ENCODE data around the gene EEF1AKMT3. TPM values are rescaled to one million over a fixed set of nuclear protein-coding genes. Genes with fewer than 3 reads are reported as not detected.

The EEF1AKMT3 gene
- total and polyA plus RNA-seq, 4 donors = 1.5 to 6.4 (median 2.1) TPM

DNA sequence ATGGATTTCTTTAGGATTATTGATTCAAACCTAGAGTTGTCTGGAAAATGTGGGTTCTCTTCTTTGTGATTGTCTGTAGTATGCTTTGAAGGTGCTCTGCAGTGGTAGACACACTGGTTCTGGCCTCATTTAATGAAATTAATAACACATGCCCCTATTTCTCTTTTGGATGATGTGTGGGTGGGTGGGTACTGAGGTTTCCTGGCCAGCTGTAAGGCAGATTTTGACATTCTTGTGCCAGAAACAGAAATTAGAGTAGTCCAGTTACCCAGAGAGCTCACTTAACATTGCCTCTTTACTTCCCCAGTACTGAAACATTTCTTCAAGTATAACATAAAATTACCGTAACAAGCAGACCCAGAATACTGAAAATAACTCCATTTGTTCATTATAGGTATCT, 24.6 kb downstream of the EEF1AKMT3 start:
- H3K4me1 ChIP-seq (ENCODE audit: control insufficient read depth in 4 of 4, insufficient read depth in 4 of 4, low read length in 3 of 4) = no peaks in the 10 kb centered on the region
- 96% methylated on average over 1 of the region's 1 CpG for WGBS
- H3K36me3 ChIP-seq (ENCODE audit: control insufficient read depth in 4 of 4, insufficient read depth in 3 of 4, low read depth in 1 of 4, low read length in 3 of 4) = peaks cover 8 to 70% (median 44%) of the 10 kb centered on the region in 4 donors
- DNase-seq (ENCODE audit: low spot score) = no peak
- no peak overlapping the region for H3K27ac ChIP-seq (ENCODE audit: low read depth in 1 of 2, low read length in 2 of 2)
- H3K9me3 ChIP-seq (ENCODE audit: control insufficient read depth in 4 of 4, low read length in 3 of 4) = no peaks in the 10 kb centered on the region
- H3K9ac ChIP-seq (ENCODE audit: low read depth in 1 of 2, low read length in 2 of 2) = no peak overlapping the region
- H3K27me3 ChIP-seq (ENCODE audit: control insufficient read depth in 4 of 4, insufficient read depth in 4 of 4, low read length in 3 of 4) = no peaks in the 10 kb centered on the region
- H3K4me3 ChIP-seq (ENCODE audit: low read depth in 1 of 3, low read length in 3 of 3) = no peak overlapping the region
- TF ChIP-seq, protein P1, sequence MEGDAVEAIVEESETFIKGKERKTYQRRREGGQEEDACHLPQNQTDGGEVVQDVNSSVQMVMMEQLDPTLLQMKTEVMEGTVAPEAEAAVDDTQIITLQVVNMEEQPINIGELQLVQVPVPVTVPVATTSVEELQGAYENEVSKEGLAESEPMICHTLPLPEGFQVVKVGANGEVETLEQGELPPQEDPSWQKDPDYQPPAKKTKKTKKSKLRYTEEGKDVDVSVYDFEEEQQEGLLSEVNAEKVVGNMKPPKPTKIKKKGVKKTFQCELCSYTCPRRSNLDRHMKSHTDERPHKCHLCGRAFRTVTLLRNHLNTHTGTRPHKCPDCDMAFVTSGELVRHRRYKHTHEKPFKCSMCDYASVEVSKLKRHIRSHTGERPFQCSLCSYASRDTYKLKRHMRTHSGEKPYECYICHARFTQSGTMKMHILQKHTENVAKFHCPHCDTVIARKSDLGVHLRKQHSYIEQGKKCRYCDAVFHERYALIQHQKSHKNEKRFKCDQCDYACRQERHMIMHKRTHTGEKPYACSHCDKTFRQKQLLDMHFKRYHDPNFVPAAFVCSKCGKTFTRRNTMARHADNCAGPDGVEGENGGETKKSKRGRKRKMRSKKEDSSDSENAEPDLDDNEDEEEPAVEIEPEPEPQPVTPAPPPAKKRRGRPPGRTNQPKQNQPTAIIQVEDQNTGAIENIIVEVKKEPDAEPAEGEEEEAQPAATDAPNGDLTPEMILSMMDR (IDR thresholded peaks at IDR 0.05; ENCODE audit: low read depth, low read length, missing input control) = no peak
- TF ChIP-seq JUND (IDR thresholded peaks at IDR 0.05) (no peak), HNF4G (IDR thresholded peaks at IDR 0.05) (no peak)
- TF ChIP-seq, protein P2, sequence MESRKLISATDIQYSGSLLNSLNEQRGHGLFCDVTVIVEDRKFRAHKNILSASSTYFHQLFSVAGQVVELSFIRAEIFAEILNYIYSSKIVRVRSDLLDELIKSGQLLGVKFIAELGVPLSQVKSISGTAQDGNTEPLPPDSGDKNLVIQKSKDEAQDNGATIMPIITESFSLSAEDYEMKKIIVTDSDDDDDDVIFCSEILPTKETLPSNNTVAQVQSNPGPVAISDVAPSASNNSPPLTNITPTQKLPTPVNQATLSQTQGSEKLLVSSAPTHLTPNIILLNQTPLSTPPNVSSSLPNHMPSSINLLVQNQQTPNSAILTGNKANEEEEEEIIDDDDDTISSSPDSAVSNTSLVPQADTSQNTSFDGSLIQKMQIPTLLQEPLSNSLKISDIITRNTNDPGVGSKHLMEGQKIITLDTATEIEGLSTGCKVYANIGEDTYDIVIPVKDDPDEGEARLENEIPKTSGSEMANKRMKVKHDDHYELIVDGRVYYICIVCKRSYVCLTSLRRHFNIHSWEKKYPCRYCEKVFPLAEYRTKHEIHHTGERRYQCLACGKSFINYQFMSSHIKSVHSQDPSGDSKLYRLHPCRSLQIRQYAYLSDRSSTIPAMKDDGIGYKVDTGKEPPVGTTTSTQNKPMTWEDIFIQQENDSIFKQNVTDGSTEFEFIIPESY (IDR thresholded peaks at IDR 0.05) = no peak

DNA sequence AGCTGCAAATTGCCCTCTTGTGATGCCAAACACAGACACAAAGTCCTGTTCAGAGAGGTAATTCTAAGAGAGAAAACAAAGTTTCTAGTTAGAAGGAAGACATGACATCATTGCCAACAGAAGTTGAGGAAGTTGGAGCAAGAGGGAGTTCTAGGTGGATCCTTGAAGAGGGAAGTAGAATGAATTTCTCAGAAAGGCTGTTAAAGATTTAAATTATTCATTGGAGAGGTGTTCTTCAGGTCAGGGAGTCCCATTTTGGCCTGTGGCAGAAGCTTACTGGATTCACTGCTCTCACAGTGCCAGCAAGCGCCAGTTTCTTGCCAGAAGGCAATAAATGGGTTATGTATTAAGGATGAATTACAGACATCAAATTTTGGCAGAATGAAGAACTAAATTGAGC, 25.5 kb downstream of the EEF1AKMT3 start:
- no peak overlapping the region for H3K4me3 ChIP-seq (ENCODE audit: low read depth in 1 of 3, low read length in 3 of 3)

DNA sequence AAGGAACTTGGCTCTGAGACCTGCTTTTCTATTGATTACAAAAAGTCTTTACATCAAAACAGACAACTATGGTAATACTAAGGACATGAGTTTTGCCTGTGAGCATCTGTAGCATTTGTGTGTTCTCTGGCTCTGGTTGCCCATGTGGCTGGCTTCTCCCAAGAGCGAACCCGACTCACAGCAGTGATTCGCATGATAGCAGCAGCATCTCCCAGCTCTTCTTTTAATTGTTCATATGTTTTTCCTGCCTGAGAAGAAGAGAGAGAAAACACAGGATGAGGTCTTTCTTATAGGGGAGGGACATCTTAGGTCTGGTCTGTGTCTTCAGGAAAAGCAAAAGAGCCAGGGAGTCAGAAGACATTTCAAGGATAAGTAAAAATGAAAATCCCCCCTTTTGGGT, 28.6 kb downstream of the EEF1AKMT3 start:
- H3K27me3 ChIP-seq (ENCODE audit: control insufficient read depth in 4 of 4, insufficient read depth in 4 of 4, low read length in 3 of 4) = no peaks in the 10 kb centered on the region
- H3K36me3 ChIP-seq (ENCODE audit: control insufficient read depth in 4 of 4, insufficient read depth in 3 of 4, low read depth in 1 of 4, low read length in 3 of 4) = peaks cover 7 to 57% (median 38%) of the 10 kb centered on the region in 4 donors
- DNase-seq (ENCODE audit: low spot score) = no peak
- WGBS = 96% methylated on average over 3 of the region's 3 CpGs
- H3K4me1 ChIP-seq (ENCODE audit: control insufficient read depth in 4 of 4, insufficient read depth in 4 of 4, low read length in 3 of 4) = no peaks in the 10 kb centered on the region
- no peak overlapping the region for H3K9ac ChIP-seq (ENCODE audit: low read depth in 1 of 2, low read length in 2 of 2)
- H3K4me3 ChIP-seq (ENCODE audit: low read depth in 1 of 3, low read length in 3 of 3) = no peak overlapping the region
- no peak overlapping the region for H3K27ac ChIP-seq (ENCODE audit: low read depth in 1 of 2, low read length in 2 of 2)
- H3K9me3 ChIP-seq (ENCODE audit: control insufficient read depth in 4 of 4, low read length in 3 of 4) = no peaks in the 10 kb centered on the region
- TF ChIP-seq TAF1 (conservative IDR thresholded peaks at IDR 0.05) = no peak
- TF ChIP-seq EGR1 (IDR thresholded peaks at IDR 0.05; ENCODE audit: low read depth in 2 of 2) = no peak
- TF ChIP-seq, protein P2 (IDR thresholded peaks at IDR 0.05) = no peak
- TF ChIP-seq, protein P3, sequence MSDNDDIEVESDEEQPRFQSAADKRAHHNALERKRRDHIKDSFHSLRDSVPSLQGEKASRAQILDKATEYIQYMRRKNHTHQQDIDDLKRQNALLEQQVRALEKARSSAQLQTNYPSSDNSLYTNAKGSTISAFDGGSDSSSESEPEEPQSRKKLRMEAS (IDR thresholded peaks at IDR 0.05) = no peak
- TF ChIP-seq NR2F2 (IDR thresholded peaks at IDR 0.05) = no peak
- no peak for TF ChIP-seq GABPA (IDR thresholded peaks at IDR 0.05 in 1 of 2, conservative IDR thresholded peaks at IDR 0.05 in 1 of 2)
- no peak for TF ChIP-seq FOXA2 (IDR thresholded peaks at IDR 0.05)
- TF ChIP-seq YY1 (IDR thresholded peaks at IDR 0.05) = no peak
- TF ChIP-seq JUND (IDR thresholded peaks at IDR 0.05) = no peak
- TF ChIP-seq, protein P4, sequence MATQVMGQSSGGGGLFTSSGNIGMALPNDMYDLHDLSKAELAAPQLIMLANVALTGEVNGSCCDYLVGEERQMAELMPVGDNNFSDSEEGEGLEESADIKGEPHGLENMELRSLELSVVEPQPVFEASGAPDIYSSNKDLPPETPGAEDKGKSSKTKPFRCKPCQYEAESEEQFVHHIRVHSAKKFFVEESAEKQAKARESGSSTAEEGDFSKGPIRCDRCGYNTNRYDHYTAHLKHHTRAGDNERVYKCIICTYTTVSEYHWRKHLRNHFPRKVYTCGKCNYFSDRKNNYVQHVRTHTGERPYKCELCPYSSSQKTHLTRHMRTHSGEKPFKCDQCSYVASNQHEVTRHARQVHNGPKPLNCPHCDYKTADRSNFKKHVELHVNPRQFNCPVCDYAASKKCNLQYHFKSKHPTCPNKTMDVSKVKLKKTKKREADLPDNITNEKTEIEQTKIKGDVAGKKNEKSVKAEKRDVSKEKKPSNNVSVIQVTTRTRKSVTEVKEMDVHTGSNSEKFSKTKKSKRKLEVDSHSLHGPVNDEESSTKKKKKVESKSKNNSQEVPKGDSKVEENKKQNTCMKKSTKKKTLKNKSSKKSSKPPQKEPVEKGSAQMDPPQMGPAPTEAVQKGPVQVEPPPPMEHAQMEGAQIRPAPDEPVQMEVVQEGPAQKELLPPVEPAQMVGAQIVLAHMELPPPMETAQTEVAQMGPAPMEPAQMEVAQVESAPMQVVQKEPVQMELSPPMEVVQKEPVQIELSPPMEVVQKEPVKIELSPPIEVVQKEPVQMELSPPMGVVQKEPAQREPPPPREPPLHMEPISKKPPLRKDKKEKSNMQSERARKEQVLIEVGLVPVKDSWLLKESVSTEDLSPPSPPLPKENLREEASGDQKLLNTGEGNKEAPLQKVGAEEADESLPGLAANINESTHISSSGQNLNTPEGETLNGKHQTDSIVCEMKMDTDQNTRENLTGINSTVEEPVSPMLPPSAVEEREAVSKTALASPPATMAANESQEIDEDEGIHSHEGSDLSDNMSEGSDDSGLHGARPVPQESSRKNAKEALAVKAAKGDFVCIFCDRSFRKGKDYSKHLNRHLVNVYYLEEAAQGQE (IDR thresholded peaks at IDR 0.05) = no peak

More for the DNA sequence above, 25.5 kb downstream of the EEF1AKMT3 start:
- H3K27ac ChIP-seq (ENCODE audit: low read depth in 1 of 2, low read length in 2 of 2) = no peak overlapping the region
- H3K36me3 ChIP-seq (ENCODE audit: control insufficient read depth in 4 of 4, insufficient read depth in 3 of 4, low read depth in 1 of 4, low read length in 3 of 4) = peaks cover 8 to 69% (median 49%) of the 10 kb centered on the region in 4 donors
- WGBS = 93% methylated on average over 1 of the region's 1 CpG
- no peak for DNase-seq (ENCODE audit: low spot score)
- H3K9me3 ChIP-seq (ENCODE audit: control insufficient read depth in 4 of 4, low read length in 3 of 4) = no peaks in the 10 kb centered on the region
- no peaks in the 10 kb centered on the region for H3K4me1 ChIP-seq (ENCODE audit: control insufficient read depth in 4 of 4, insufficient read depth in 4 of 4, low read length in 3 of 4)
- no peak overlapping the region for H3K9ac ChIP-seq (ENCODE audit: low read depth in 1 of 2, low read length in 2 of 2)
- TF ChIP-seq, protein P2 (IDR thresholded peaks at IDR 0.05) = no peak
- TF ChIP-seq HNF4A (conservative IDR thresholded peaks at IDR 0.05) (no peak), JUND (IDR thresholded peaks at IDR 0.05) (no peak), TAF1 (conservative IDR thresholded peaks at IDR 0.05) (no peak), NR2F2 (IDR thresholded peaks at IDR 0.05) (no peak), YY1 (IDR thresholded peaks at IDR 0.05) (no peak)
- TF ChIP-seq, protein P3 (IDR thresholded peaks at IDR 0.05) = no peak
- no peaks in the 10 kb centered on the region for H3K27me3 ChIP-seq (ENCODE audit: control insufficient read depth in 4 of 4, insufficient read depth in 4 of 4, low read length in 3 of 4)

Data from liver (tissue), 9 donors.